H1 (cell line): ENCODE results near the gene KISS1. TPM values are rescaled to one million over a fixed set of nuclear protein-coding genes. Genes with fewer than 3 reads are reported as not detected.

Experiments
- BACH1 ChIP-seq: IDR thresholded peaks from 2 replicates; pipeline ENCODE4 v1.6.1; 2012; ENCODE audit warnings: low read length, improper control_type of control experiment
- CTBP2 ChIP-seq: IDR thresholded peaks from 2 replicates; pipeline ENCODE4 v1.7.0; 2011; ENCODE audit warnings: borderline replicate concordance, mild to moderate bottlenecking, moderate library complexity, mixed read lengths, low read length; ENCODE audit not compliant: insufficient read depth, insufficient read length
- EGR1 ChIP-seq: IDR thresholded peaks from 2 replicates; pipeline ENCODE4 v1.6.1; 2011; ENCODE audit warnings: low read depth, low read length, borderline replicate concordance
- JUND ChIP-seq: IDR thresholded peaks from 2 replicates; pipeline ENCODE4 v1.6.1; 2011; ENCODE audit warnings: mild to moderate bottlenecking, improper control_type of control experiment, low read length
- MAFK ChIP-seq: IDR thresholded peaks from 2 replicates; pipeline ENCODE4 v1.6.1; 2012; ENCODE audit warnings: low read depth, mild to moderate bottlenecking, improper control_type of control experiment, low read length
- RNF2 ChIP-seq: fragments of 200-900, 300-1000 bp; sonication (generic); IDR thresholded peaks from 2 replicates; pipeline ENCODE4 v1.7.1; 2016; ENCODE audit warnings: borderline replicate concordance, low read depth, mild to moderate bottlenecking, antibody characterized with exemption, low read length; ENCODE audit not compliant: poor library complexity, severe bottlenecking; ENCODE audit errors: missing control alignments
- SRF ChIP-seq: IDR thresholded peaks from 2 replicates; pipeline ENCODE4 v1.6.1; 2011; ENCODE audit warnings: mild to moderate bottlenecking, low read depth, low read length, moderate library complexity
- TAF1 ChIP-seq: IDR thresholded peaks from 2 replicates; pipeline ENCODE4 v1.6.1; 2011; ENCODE audit warnings: mild to moderate bottlenecking, low read depth, low read length
- polyA plus RNA-seq, 7 experiments: library from polyadenylated mRNA; depleted of rRNA in 3 of 7; stranded (reverse) in 5 of 7; unstranded in 2 of 7; fragments of >200 nt in 5 of 7; fragments of 200-250 nt in 2 of 7; gene quantifications; 1 replicate in 5 of 7; 2 replicates in 1 of 7; 4 replicates in 1 of 7; pipeline versions ENCODE4 v1.2.1 to v1.2.3, GENCODE V29; 2011 to 2013; ENCODE audit warnings: missing spikeins in 2 of 7, mixed read lengths in 2 of 7
- total RNA-seq: library from RNA; stranded (reverse); fragmentation: NEBNext Ultra II Directional; extraction: Animal tissue kit (Norgen Biotek cat#: 25700); gene quantifications from 2 replicates; pipeline ENCODE4 v1.2.1, GENCODE V29; 2021
- TF ChIP-seq, protein P1 (sequence below): IDR thresholded peaks from 2 replicates; pipeline ENCODE4 v1.6.1; 2011; ENCODE audit warnings: low read length, improper control_type of control experiment

Gene KISS1
- total and polyA plus RNA-seq, 2 of the 8 experiments (the other 6 are each of a cell fraction or from before 2014, with no cell fraction given), result 0.71 TPM; not detected in 1

DNA sequence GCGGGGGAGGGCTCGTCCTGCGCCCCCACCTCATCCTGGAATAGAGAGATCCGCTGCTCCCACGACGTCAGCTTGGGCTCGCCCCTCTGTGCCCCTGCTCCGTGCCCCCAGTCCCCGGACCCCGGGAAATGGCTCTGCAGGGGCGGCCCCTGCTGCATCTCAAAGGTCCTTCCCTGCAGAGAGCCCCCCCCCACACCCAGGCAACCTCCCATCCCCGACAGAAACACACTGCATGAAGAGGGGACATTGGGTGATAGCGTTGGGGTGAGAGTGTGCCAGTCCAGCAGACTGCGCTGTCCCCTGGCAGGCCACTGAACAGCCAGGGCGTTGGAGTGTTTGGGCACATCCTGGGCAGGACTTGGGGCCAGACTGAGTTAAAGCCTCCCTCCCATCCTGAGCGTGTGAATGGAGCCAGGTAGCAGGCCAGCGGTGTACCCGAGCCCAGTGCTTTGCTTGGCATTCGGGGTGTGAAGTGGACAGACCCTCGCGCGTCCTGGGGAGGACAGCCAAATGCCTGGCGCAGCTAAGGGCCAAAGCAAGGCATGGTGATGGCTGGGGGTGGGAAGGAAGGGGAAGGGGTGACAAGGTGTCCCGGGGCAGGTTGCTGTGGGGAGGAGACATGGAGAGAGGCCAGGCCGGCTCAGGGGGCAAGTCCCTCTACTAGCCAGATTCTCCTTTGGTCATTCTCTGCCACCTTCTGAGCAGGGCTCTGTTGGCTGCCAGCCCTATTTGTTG, 43.8 kb downstream of the KISS1 start (continued):
- TF ChIP-seq RNF2 (peak; percentile 10), SRF (no peak), TAF1 (no peak), CTBP2 (peak; percentile 32), JUND (no peak), EGR1 (no peak), BACH1 (no peak), MAFK (no peak)
- TF ChIP-seq, protein P1, sequence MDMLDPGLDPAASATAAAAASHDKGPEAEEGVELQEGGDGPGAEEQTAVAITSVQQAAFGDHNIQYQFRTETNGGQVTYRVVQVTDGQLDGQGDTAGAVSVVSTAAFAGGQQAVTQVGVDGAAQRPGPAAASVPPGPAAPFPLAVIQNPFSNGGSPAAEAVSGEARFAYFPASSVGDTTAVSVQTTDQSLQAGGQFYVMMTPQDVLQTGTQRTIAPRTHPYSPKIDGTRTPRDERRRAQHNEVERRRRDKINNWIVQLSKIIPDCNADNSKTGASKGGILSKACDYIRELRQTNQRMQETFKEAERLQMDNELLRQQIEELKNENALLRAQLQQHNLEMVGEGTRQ, result no peak
